ENCODE data around the gene DIPK1A.
A peak's percentile ranks its signal among the peaks of the same experiment; 100 is the strongest.

The DIPK1A gene

GRCh38 chr1:92961131-92961895 is at the start of gene DIPK1A:
Gene DIPK1A, minus strand, starts transcription at chr1:92961462. Its CDS starts 33 bp downstream, at chr1:92961429.
- peak; percentile 22 for DNase-seq (ENCODE audit: low spot score)

GRCh38 chr1:93007941-93008577 is 46.8 kb upstream of the DIPK1A start:
- no peak for DNase-seq (ENCODE audit: low spot score)

GRCh38 chr1:93005252-93005598 is 44.0 kb upstream of the DIPK1A start:
- DNase-seq (ENCODE audit: low spot score), result no peak

- no peak for DNase-seq (ENCODE audit: low spot score)
Measured at GRCh38 chr1:93004566-93005251, 43.4 kb upstream of the DIPK1A start.

GRCh38 chr1:93003981-93004380 is 42.7 kb upstream of the DIPK1A start:
- no peak for DNase-seq (ENCODE audit: low spot score)

- no peak for DNase-seq (ENCODE audit: low spot score)
Measured at GRCh38 chr1:93002781-93003180, 41.5 kb upstream of the DIPK1A start.

GRCh38 chr1:93001893-93002292 is 40.6 kb upstream of the DIPK1A start:
- DNase-seq (ENCODE audit: low spot score), result no peak

GRCh38 chr1:93000751-93001175 is 39.5 kb upstream of the DIPK1A start:
- DNase-seq (ENCODE audit: low spot score), result no peak

- DNase-seq (ENCODE audit: low spot score), result no peak
Measured at GRCh38 chr1:93000291-93000690, 39.0 kb upstream of the DIPK1A start.

- no peak for DNase-seq (ENCODE audit: low spot score)
Measured at GRCh38 chr1:92998821-92999220, 37.6 kb upstream of the DIPK1A start.

GRCh38 chr1:92995441-92996430 is 34.5 kb upstream of the DIPK1A start:
- no peak for DNase-seq (ENCODE audit: low spot score)

GRCh38 chr1:92994105-92994712 is 32.9 kb upstream of the DIPK1A start:
- peak; percentile 76 for DNase-seq (ENCODE audit: low spot score)

GRCh38 chr1:92993581-92993980 is 32.3 kb upstream of the DIPK1A start:
- no peak for DNase-seq (ENCODE audit: low spot score)

GRCh38 chr1:92992877-92993276 is 31.6 kb upstream of the DIPK1A start:
- no peak for DNase-seq (ENCODE audit: low spot score)

GRCh38 chr1:92992054-92992453 is 30.8 kb upstream of the DIPK1A start:
- no peak for DNase-seq (ENCODE audit: low spot score)

GRCh38 chr1:92990828-92991227 is 29.6 kb upstream of the DIPK1A start:
- DNase-seq (ENCODE audit: low spot score), result no peak

GRCh38 chr1:92989936-92990583 is 28.8 kb upstream of the DIPK1A start:
- DNase-seq (ENCODE audit: low spot score), result no peak

- no peak for DNase-seq (ENCODE audit: low spot score)
Measured at GRCh38 chr1:92989253-92989652, 28.0 kb upstream of the DIPK1A start.

- DNase-seq (ENCODE audit: low spot score), result no peak
Measured at GRCh38 chr1:92987462-92987861, 26.2 kb upstream of the DIPK1A start.

GRCh38 chr1:92985101-92985500 is 23.8 kb upstream of the DIPK1A start:
- no peak for DNase-seq (ENCODE audit: low spot score)
